Keratinocyte (primary cell): ENCODE data around the gene EPHB1. TPM values are rescaled to one million over a fixed set of nuclear protein-coding genes. Genes with fewer than 3 reads are reported as not detected.

Experiments
- DNase-seq: peaks from one replicate; pipeline ENCODE4 v3.0.0-alpha.2; 2011; ENCODE audit warnings: low read depth, missing footprints, low spot score
- FAIRE-seq: peaks from 2 replicates; lab custom pipeline; 2011; peaks lifted over from hg19 to GRCh38; lab: Jason Lieb, UNC
- H2AFZ ChIP-seq: 2 replicates; pipeline ENCODE4 v1.6.0; 2012; ENCODE audit warnings: low read length, control low read depth, inconsistent platforms; ENCODE audit not compliant: control insufficient read depth
- H3K27ac ChIP-seq: 2 replicates; pipeline ENCODE4 v1.5.1; 2011; ENCODE audit warnings: low read length; ENCODE audit not compliant: control insufficient read depth, insufficient read depth
- H3K27me3 ChIP-seq: 3 replicates; pipeline ENCODE4 v1.6.0; 2011; ENCODE audit warnings: low read length; ENCODE audit not compliant: control insufficient read depth, insufficient read depth; ENCODE audit errors: extremely low read depth
- H3K36me3 ChIP-seq, 2 experiments: 2 replicates in 1 of 2; 3 replicates in 1 of 2; pipeline ENCODE4 v1.5.1; 2011; ENCODE audit warnings: low read length in 2 of 2, mild to moderate bottlenecking in 1 of 2; ENCODE audit not compliant: control insufficient read depth in 2 of 2, insufficient read depth in 2 of 2; ENCODE audit errors: extremely low read depth in 1 of 2
- H3K4me1 ChIP-seq: 3 replicates; pipeline ENCODE4 v1.5.1; 2011; ENCODE audit warnings: low read length; ENCODE audit not compliant: control insufficient read depth, insufficient read depth; ENCODE audit errors: extremely low read depth
- H3K4me2 ChIP-seq: 3 replicates; pipeline ENCODE4 v1.6.0; 2011; ENCODE audit warnings: low read depth, low read length; ENCODE audit not compliant: control insufficient read depth, insufficient read depth; ENCODE audit errors: extremely low read depth
- H3K4me3 ChIP-seq, 3 experiments: fragments of 200-600 bp in 1 of 3; sonication (generic) in 1 of 3; 2 replicates in 2 of 3; 3 replicates in 1 of 3; pipeline ENCODE4 v1.5.1; 2011 to 2016; ENCODE audit warnings: low read length in 3 of 3, mild to moderate bottlenecking in 3 of 3, control low read depth in 2 of 3, inconsistent platforms in 1 of 3, low read depth in 1 of 3, mixed read lengths in 1 of 3, mixed run types in 1 of 3, moderate library complexity in 1 of 3; ENCODE audit not compliant: control insufficient read depth in 2 of 3, insufficient read depth in 2 of 3; ENCODE audit errors: extremely low read depth in 1 of 3
- H3K79me2 ChIP-seq: 2 replicates; pipeline ENCODE4 v1.6.0; 2012; ENCODE audit warnings: low read length; ENCODE audit not compliant: control insufficient read depth, insufficient read depth
- H3K9ac ChIP-seq: 3 replicates; pipeline ENCODE4 v1.6.0; 2011; ENCODE audit warnings: low read length; ENCODE audit not compliant: control insufficient read depth, insufficient read depth; ENCODE audit errors: extremely low read depth
- H3K9me1 ChIP-seq: 3 replicates; pipeline ENCODE4 v1.6.0; 2011; ENCODE audit warnings: low read length; ENCODE audit not compliant: control insufficient read depth, insufficient read depth; ENCODE audit errors: extremely low read depth
- H3K9me3 ChIP-seq: 2 replicates; pipeline ENCODE4 v1.5.1; 2012; ENCODE audit warnings: low read depth, low read length; ENCODE audit not compliant: control insufficient read depth
- H4K20me1 ChIP-seq: 3 replicates; pipeline ENCODE4 v1.6.0; 2011; ENCODE audit warnings: low read length; ENCODE audit not compliant: control insufficient read depth, insufficient read depth; ENCODE audit errors: extremely low read depth
- CTCF ChIP-seq, 3 experiments: IDR thresholded peaks in 1 of 3; conservative IDR thresholded peaks in 1 of 3; optimal IDR thresholded peaks in 1 of 3; 2 replicates in 2 of 3; 3 replicates in 1 of 3; pipeline versions ENCODE3 to v1.5.1; 2011; ENCODE audit warnings: low read length in 3 of 3, mild to moderate bottlenecking in 3 of 3, moderate library complexity in 2 of 3, control low read depth in 1 of 3, inconsistent platforms in 1 of 3; ENCODE audit not compliant: insufficient read depth in 2 of 3; ENCODE audit errors: extremely low read depth in 1 of 3
- EZH2 ChIP-seq: IDR thresholded peaks from one replicate; pipeline ENCODE4 v1.6.1; 2012; ENCODE audit warnings: inconsistent platforms, mild to moderate bottlenecking, low read length, moderate library complexity
- dilution Hi-C: fragments of 300-500 bp; cut with MboI; formaldehyde crosslinking; loops from one replicate; pipeline ENCODE4 v1.7.0; 2020; ENCODE audit warnings: low sequenced_read_pairs; ENCODE audit not compliant: extremely low pct_ligation_motif_present
- polyA plus RNA-seq, 5 experiments: library from polyadenylated mRNA; depleted of rRNA in 3 of 5; stranded (reverse) in 3 of 5; stranded (forward) in 1 of 5; unstranded in 1 of 5; fragments of >200 nt; gene quantifications; 1 replicate in 1 of 5; 2 replicates in 3 of 5; 3 replicates in 1 of 5; pipeline versions ENCODE4 v1.2.1 to v1.2.3, GENCODE V29; 2011 to 2012; ENCODE audit warnings: missing spikeins in 2 of 5, low read depth in 1 of 5, low replicate concordance in 1 of 5

Gene EPHB1
- polyA plus RNA-seq, 1 donor (not counting 4 experiments of a cell fraction or from before 2014, with no cell fraction given): 0.01 TPM

- H3K9ac ChIP-seq: no peak overlapping the region
- H3K27me3 ChIP-seq: no peaks in the 10 kb centered on the region
- no peaks in the 10 kb centered on the region for H4K20me1 ChIP-seq
- dilution Hi-C loops: no loop called here
- no peaks in the 10 kb centered on the region for H3K9me3 ChIP-seq
- TF ChIP-seq CTCF (optimal IDR thresholded peaks at IDR 0.05 in 1 of 3, IDR thresholded peaks at IDR 0.05 in 1 of 3, conservative IDR thresholded peaks at IDR 0.05 in 1 of 3; ENCODE audit: extremely low read depth in 1 of 3, insufficient read depth in 2 of 3, low read length in 3 of 3) (no peak), EZH2 (no peak)
- no peak overlapping the region for H3K4me2 ChIP-seq
- no peak for FAIRE-seq
- no peaks in the 10 kb centered on the region for H3K9me1 ChIP-seq
- DNase-seq: no peak
- no peak overlapping the region for H3K4me3 ChIP-seq
- H3K4me1 ChIP-seq: no peaks in the 10 kb centered on the region
- no peak overlapping the region for H3K27ac ChIP-seq
- H3K36me3 ChIP-seq: no peaks in the 10 kb centered on the region
- no peak overlapping the region for H2AFZ ChIP-seq
- no peaks in the 10 kb centered on the region for H3K79me2 ChIP-seq
These were observed 387.4 kb downstream of the EPHB1 start for GRCh38 chr3:135182364-135182998.

- Histone ChIP-seq H2AFZ (no peak overlapping the region), H3K4me1 (no peaks in the 10 kb centered on the region), H4K20me1 (no peaks in the 10 kb centered on the region), H3K27ac (no peak overlapping the region), H3K9me1 (no peaks in the 10 kb centered on the region), H3K27me3 (no peaks in the 10 kb centered on the region), H3K4me2 (no peak overlapping the region), H3K79me2 (no peaks in the 10 kb centered on the region), H3K9me3 (no peaks in the 10 kb centered on the region), H3K4me3 (no peak overlapping the region), H3K36me3 (no peaks in the 10 kb centered on the region), H3K9ac (no peak overlapping the region)
- no peak for TF ChIP-seq CTCF (optimal IDR thresholded peaks at IDR 0.05 in 1 of 3, IDR thresholded peaks at IDR 0.05 in 1 of 3, conservative IDR thresholded peaks at IDR 0.05 in 1 of 3; ENCODE audit: extremely low read depth in 1 of 3, insufficient read depth in 2 of 3, low read length in 3 of 3)
- no peak for TF ChIP-seq EZH2
- FAIRE-seq: no peak
- DNase-seq: no peak
- dilution Hi-C loops: no loop called here
These were observed 395.6 kb downstream of the EPHB1 start for GRCh38 chr3:135190658-135191057.
